Lower leg skin (tissue), 3 donors: ENCODE data around the gene TSHZ2.

Experiments used
- CTCF ChIP-seq, 3 donors: fragments of 450-650 bp; IDR thresholded peaks; one replicate each; pipeline ENCODE4 v1.5.1; 2016; ENCODE audit warnings: antibody characterized with exemption in 3 of 3, mild to moderate bottlenecking in 3 of 3, moderate library complexity in 2 of 3
- POLR2A ChIP-seq, 2 donors: fragments of 450-650 bp; IDR thresholded peaks; one replicate each; pipeline ENCODE4 v1.6.1; 2016 to 2017; ENCODE audit warnings: antibody characterized with exemption in 2 of 2, mild to moderate bottlenecking in 1 of 2, moderate library complexity in 1 of 2

DNA sequence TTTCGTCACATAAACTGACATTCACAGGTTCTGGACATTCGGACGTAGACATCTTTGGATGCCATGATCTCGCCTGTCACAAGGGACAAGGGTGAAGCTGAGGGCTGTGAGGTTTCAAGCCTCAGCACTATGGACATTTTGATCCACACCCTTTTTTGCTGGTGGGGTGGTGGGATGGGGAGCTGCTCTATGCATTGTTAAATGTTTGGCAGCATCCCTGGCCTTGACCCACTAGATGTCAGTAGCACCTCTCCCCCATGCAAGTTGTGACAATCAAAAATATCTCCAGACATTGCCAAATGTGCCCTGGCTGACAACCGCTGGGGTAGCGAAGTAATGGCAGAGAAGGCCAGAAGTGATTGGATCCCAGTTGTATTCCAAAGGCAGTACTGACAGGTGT lies 229.4 kb downstream of the TSHZ2 start:
- TF ChIP-seq CTCF (IDR thresholded peaks at IDR 0.05) = no peak
- TF ChIP-seq POLR2A (IDR thresholded peaks at IDR 0.05) = no peak
